GM18520 (cell line): ENCODE measurements around the gene STIM1.
A peak's percentile ranks its signal among the peaks of the same experiment; 100 is the strongest.

Experiments
- ATAC-seq: cut with Tn5 transposase; IDR thresholded peaks from one replicate; pipeline ENCODE4 v1.9.1; 2021; ENCODE audit not compliant: unreplicated experiment

STIM1 gene

DNA sequence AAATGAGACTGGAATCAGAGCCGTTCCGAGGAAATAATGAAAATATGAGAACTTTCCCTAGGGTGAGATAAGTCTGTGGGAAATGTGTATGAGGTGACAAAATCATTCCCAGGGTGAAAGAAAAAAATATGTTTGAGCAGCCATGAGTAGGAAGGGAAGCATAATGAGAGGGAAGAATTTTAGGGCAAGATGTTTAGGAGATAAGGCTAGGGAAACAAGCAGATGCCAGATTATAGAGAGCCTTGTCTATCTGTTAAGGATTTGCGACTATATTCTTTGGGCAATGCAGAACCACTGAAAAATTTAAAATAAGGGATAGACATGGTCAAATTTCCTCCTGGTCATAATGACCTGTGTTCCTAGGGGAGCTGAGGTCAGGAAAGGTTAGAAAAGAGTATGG is 54.4 kb downstream of the STIM1 start:
- ATAC-seq = no peak

DNA sequence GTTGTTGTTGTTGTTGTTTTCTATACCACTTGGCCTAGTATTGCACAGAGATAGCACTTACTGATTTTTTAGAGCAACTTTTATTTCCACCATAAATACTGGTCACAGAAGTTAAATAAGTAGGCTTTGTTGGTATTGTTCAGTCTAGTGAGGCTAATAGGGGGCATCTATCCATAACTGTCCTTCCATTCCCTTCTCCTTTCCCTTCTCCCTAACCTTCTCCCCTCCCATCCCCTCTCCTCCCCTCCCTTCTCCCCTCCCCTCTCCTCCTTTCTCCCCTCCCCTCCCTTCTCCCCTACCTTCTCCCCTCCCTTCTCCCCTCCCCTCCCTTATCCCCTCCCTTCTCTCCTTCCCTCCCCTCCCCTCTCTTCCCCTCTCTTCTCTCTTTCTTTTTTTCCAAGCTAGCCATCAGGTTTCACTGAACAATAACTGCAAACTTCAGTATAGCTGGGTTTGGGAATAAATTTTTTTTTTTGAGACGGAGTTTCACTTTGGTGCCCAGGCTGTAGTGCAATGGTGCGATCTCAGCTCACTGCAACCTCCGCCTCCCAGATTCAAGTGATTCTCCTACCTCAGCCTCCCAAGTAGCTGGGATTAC is 56.5 kb downstream of the STIM1 start:
- no peak for ATAC-seq

DNA sequence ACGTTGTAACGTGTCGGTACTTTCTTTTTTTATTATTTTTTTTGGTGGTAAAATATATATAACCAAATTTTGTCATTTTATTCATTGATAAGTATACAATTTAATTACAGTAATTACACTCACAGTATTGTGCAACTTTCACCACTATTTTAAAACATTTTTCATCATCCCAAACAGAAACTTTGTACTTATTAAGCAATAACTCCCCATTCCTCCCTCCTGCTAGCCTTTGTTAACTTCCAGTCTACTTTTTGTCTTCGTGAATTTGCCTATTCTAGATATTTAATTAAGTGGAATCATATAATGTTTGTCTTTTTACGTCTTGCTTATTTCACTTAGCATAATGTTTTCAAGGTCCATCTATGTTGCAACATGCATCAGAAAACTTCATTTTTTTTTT is 58.5 kb downstream of the STIM1 start:
- no peak for ATAC-seq

DNA sequence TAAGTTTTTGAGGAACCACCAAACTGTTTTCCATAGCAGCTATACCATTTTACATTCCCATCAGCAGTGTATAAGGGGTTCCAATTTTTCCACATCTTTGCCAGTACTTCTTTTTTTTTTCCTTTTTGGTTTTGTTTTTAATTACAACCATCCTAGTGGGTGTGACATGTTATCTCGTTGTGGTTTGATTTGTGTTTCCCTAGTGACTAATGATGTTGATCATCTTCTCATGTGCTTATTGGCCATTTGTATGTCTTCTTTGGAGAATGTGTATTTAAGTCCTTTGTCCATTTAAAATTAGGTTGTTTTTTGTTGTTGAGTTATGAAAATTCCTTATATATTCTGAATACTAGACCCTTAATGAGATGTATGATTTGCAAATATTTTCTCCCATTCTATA is 59.3 kb downstream of the STIM1 start:
- ATAC-seq = no peak

DNA sequence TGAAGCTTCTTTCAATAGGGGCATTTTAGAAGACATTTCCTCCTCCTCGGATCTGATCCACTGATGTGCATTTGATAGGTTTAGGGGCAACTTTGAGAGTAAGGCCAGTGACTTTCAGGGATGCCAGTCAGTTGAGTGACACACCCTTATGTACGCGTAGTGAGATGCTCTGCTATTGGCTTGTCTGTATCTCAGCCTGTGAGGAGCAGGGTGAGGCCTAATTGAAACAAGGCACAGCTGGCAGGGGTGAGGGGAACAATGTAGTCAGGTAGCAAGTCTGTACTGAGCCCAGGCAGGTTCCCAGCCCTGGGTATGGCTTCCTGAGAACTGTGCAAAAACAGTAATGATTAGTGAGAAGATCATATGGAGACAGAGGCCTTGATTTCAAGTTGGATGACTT is 61.5 kb downstream of the STIM1 start:
- ATAC-seq = no peak

DNA sequence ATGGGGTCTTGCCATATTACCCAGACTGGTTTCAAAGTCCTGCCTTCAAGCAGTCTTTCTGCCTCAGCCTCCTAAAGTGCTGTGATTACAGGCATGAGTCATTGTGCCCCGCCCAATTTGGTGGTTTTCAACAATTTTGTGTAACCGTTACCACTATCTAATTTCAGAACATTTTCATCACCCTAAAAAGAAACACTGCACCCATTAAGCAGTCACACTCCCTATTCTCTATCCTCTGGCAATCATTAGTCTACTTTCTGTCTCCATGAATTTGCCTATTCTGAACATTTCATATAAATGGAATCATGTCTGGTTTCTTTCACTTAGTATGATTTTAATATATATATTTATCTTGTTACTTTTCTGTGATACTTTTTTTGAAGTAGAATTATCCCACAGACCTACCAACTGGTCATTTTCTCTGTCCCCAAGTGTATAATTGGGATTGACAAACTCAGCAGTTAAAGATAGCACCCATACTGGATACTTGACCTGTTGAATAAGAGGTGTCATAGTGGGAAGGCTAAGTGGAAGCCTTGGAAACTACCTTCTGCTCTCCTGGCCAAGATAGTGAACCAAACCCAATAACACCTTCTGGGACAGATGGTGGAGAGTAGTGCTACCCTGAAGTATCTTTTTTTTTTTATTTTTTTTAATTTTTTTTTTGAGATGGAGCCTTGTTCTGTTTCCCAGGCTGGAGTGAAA is 64.8 kb downstream of the STIM1 start:
- peak; percentile 68 for ATAC-seq

DNA sequence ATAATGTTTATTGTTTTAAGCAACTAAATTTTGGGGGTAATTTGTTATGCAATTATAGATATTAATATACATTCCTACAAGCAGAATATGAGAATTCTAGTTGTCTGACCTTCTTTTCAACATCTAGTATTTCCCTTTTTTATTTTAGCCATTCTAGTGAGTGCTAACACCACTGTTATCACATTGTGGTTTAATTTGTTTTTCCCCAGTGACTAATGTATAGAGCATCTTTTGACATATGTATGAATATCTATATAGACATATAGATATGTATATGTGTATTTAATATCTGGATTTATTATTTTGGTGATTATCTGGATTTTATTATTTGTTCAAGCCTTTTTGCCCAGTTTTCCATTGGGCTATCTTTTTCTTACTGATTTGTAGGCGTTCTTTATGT is 66.6 kb downstream of the STIM1 start:
- ATAC-seq = no peak

DNA sequence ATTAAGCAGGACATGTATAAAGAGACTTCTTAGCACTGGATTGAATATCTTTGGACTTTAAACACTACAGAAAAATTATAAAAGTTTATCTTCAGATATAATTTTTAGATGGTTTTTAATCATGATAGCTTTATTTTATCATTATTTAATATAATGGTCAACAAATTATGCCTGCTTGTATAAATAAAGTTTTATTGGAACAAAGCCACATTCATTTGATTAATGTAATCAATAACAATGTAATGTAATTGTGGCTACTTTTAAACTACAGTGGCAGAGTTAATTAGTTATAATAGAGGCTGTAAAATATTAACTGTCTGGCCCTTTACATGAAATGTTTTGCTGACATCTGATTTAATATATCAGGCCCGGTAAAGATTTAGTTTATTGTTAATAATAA is 70.0 kb downstream of the STIM1 start:
- no peak for ATAC-seq

DNA sequence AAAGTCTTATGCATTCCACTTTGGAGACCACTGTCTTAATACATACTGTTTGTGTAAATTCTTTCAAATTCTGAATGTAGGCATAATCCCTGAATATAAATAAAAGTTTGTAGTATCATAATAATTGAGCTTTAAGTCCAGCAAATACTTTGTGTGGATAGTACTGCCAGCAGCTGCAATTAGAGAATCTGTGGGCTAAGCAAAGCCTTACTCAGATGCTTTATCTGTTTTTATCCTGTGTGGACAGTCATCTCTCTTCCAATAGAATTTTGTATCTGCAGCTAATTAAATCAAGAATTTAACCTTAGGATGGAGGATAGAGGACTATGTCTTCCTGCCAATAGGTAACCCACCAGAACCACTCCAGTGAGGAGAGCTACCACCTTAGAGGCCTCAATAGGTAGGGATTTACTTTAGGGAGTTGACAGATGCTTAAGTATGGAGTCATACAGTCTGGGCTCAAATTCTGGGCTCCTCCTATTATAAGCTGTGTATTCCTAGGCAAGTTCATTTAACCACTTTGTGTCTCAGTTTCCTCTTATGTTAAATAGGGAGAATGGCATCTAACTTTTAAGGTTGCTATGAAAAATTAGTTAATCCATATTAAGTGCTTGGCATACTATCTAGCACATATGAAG is 71.1 kb downstream of the STIM1 start:
- no peak for ATAC-seq

DNA sequence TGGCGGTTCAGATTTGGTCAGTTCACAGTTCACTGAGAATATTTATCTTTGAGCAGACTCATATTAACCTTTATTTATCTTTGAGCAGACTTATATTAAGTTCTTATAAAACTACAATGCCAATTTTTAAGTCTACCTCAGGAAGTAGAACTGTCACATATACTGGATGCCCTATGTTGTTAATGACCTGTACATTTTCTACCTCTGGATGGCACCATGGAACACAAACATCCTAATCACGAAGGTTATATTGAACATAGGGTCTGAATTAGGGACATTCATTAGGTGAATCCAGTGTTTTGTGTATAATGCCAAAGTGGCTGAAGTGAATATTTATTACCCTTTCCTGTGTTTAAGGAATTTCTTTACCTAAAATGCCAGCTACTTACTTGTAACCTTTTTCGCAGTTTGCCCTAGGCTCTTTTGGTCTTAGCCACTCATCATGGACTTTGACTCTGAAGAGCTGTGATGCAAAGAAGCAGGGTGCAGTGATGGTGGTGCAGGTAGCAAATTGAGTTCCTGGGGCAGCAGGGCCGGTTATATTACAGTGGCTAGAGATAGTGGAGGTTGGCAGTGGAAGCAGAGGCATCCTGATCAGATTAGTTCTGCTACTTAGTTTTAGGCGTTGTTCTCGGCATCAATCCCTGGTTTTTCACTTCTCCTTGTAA is 71.8 kb downstream of the STIM1 start:
- no peak for ATAC-seq

DNA sequence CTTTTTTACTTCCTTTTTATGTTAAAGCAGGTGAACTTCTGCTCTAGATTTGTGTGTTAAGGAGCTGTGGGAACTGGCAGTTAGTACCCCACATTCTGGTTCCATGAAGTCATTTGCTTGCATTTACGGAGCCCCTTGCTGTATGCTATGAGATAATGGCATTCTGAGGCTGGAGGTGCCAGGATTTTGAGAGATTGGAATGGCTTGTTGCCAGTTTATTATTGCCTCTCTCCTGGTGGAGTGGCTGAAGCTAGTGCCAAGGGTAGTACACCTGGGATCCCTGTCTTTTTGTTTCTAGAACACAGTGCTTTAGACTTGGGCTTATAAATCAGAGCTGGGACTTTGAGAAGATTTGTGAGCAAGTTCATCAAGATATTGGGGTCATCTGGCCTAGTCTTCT is 73.8 kb downstream of the STIM1 start:
- no peak for ATAC-seq

DNA sequence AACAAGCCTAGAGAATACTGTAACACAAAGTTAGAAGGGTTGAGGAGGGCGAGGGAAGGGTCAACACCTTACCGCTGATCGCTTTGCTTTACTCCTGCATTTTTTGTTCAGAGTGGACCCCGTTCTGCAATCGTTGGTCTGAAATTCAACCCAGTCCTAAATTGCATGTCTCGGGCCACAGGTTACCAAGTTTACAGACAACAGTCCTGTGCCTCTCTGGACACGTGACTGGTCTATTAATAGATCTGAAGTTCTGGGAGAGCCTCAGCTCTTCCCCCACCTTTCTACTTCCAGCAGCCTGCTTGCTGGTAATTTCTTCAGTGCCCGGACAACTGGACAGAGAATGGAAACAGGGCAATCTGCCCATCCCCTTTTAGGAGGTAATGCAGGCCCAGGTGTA is 74.2 kb downstream of the STIM1 start:
- no peak for ATAC-seq

DNA sequence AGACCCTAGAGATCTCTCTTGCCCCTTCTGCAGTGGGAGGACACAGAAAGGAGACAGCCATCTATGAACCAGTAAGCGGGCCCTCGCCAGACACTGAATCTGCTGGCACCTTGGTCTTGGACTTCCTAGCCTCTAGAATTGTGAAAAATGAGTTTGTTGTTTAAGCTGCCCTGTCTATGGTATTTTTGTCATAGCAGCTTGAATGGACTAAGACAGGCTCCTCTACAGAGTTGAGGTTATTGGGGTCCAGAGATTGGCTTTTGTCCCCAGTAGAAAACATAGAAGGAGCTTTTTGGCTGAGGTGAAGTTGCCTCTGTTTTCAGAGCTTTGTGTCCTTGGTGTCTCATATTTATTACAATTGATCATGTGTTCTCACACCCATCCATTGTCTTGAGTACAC is 77.2 kb downstream of the STIM1 start:
- no peak for ATAC-seq

DNA sequence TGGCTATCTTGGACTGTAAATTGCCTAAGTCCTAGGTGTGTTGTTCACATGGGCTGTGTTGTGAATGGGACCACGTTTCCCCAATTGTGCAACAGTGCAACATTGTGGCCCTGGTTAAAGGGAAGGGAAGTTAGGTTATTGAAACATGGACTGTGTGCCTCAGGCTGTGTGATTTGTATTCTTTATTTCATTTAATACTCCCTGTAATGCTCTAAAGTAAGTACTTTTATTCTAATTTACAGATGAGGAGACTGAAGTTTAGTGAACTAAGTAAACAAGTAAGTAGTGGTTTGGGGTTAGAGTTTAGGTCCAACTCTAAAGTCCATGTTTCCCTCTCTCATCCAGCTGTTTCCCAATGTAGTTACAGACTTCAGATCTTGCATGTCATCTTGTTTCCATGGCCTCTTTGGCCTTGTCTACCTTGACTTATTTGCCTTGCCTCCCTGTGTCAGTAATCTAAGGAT is 77.7 kb downstream of the STIM1 start:
- no peak for ATAC-seq

DNA sequence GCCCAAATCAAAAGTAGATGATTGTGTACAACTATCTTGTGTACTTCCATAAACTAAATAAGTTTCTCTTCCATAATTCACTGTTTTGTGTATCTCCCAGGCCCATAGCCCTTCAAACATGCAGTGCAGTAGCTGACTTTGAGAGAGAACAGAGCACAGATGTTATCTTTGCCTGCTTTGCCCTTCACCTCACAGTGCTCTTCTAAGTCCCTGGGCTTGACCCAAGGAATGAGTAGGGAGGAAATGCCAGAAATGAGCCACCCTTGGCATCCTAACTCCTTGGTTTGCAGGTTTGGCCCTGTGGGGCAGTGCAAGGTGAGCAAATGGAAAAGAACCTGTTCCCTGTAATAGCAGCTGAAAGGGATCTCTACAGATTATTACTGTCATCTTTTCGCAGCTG is 79.2 kb downstream of the STIM1 start:
- ATAC-seq = no peak

DNA sequence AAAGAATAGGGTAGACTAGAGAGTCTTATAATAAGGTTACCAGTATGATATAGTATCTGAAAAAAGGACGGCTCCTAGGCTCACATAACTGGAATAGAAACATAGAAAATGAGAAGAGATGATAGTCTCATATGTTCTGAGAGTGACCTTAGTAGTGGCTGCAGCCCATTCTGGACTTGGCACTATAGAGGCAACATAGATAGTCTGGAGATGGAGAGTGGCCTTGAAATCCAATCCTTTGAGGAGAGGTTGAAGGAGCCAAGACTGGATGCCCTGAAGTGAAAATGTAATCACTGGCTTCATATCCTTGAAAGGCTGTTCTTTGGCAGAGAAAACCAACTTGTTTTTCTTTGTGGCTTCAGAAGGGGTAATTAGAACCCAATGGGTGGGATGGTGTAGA is 81.1 kb downstream of the STIM1 start:
- no peak for ATAC-seq

DNA sequence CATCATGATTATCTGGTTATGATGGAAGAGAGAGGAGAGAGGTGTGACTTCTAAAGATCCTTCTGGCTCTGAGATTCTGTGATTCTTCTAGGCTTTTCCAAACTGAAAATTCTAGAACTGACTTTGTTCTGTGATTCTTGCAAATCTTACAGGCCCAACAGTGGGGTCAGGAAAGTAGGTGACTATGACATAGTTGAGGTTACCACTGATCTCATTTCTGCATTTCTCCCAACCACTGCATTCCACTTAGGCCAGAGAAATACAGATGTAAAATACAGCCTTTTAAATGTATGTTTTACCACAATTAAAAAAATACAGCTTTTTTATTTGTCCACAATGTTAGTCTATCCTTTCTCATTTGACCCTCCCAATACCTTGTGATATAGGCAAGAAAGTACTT is 83.7 kb downstream of the STIM1 start:
- ATAC-seq = no peak

DNA sequence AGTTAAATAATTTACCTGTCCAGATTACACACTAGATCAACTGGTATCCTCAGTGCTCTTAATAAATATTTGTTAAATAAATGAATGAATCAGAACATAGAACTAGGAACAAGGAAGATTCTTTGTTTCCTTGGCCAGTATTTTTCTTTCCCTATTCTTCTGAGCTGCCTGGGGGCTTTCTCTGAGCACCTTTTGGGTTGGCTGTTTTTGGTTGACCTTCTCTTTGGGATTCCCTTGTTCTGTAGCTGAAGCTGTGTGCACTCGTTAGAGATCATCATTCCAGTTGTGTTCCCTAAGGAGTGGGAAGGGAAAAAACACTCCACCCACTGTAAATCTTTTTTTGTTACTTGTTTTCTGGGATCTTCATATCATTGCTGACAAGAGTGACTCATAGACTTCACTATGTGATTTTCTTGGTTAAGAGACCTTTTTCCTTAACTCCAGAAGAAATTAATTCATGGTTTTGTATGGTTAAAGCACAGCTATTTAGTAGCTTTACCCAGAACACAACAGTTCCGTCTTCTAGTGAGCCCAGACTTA is 84.3 kb downstream of the STIM1 start:
- no peak for ATAC-seq

DNA sequence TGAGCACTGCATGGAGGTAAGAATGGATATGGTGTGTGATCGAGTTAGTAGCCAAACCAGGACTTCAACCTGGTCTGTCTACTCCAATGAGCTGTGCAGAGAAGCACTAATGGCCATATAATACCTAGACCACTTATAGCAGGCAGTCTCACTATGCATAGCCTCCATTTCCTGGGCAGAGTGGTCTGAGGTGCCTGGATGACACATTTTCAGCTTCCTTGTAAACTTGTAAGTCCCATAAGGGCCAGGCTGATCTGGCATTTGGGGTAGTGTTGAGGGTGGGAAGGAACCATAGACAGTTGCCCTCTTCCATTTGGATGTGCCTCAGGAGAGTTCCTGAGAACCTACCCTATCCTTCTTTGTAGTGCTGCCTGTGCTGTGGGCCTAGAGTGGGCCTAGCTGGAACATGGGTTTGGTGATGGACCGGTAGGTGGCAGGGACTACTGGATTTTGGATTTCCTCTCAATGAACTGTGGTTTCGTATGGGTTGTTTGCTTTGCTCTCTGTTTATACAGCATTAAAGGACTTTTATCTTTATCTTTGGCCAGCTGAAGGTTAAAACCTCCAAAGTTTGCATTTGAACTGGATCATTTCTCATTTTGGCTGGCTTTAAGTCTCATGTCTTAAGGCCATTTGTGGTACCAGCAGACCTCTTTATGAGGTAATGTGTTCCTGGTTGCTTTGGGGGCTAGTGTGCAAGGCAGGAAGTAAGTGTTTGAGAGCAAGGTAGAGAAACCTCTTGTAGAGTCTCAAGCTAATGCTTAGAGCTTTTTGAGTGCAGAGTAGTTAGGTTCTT is 86.9 kb downstream of the STIM1 start:
- ATAC-seq = no peak

DNA sequence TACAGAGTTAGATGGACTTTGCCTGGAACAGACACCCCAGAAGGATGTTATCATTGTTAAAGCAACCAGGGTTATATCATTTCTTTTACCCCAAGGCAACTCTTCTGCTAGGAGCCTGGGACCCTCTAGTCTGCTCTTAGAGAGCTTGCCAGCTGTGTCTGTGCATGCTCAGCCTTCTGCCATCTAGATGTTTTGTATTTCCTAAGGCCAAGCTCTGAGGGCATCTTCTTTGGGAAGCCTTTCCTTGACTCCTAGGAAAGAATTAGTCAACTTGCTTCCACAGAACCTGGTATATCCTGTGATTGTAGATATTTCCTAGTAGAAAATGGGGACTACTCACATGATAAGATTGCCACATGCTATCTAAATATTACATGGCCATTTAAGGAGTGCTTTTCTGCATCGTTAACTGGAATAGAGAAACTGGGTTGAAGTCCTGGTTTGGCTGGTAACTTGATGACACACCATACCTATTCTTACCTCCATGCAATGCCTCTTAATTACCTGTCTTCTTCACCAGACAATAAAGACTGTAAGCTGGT is 87.6 kb downstream of the STIM1 start:
- no peak for ATAC-seq

DNA sequence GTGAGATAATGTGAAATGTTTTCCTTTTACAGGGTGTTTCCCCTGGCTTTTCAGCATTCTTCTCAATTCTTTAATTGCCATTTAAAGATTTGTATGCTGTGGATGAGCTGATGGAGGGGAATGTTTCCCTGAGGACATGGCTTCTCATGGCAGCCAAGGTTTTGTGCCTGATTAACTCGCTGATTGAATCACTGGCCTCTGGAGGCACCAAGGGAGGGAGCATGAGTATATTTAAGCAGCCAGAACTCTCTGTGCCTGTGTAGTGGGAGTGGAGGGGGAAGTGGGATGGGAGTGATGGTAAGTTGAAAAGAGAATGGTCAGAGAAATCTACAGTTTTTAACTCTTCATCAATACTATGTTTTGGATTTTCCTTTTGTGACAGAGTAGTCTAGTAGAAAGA is 88.7 kb downstream of the STIM1 start:
- ATAC-seq = no peak
